Esophagus muscularis mucosa (tissue), 4 donors: Measurements from ENCODE around the gene TSPAN17. TPM values are rescaled to one million over a fixed set of nuclear protein-coding genes. Genes with fewer than 3 reads are reported as not detected.

Experiments
- DNase-seq: peaks from one replicate; pipeline ENCODE4 v3.0.0-alpha.2; 2017; ENCODE audit errors: extremely low spot score
- H3K27ac ChIP-seq, 4 donors: fragments of 200-600 bp; sonication (generic); replicated peaks in 1 of 4; 1 replicate in 3 of 4; 2 replicates in 1 of 4; pipeline ENCODE4 v1.5.1; 2016 to 2019; ENCODE audit warnings: mild to moderate bottlenecking in 1 of 4
- H3K27me3 ChIP-seq, 4 donors: fragments of 200-600 bp; sonication (generic); one replicate each; pipeline versions ENCODE4 v1.5.1 to v1.6.0; 2016 to 2019
- H3K36me3 ChIP-seq, 4 donors: fragments of 200-600 bp; sonication (generic); one replicate each; pipeline ENCODE4 v1.5.1; 2016 to 2019
- H3K4me1 ChIP-seq, 4 donors: fragments of 200-600 bp; sonication (generic); one replicate each; pipeline ENCODE4 v1.5.1; 2016 to 2019
- H3K4me3 ChIP-seq, 4 donors: fragments of 200-600 bp; sonication (generic); 1 replicate in 2 of 4; 2 replicates in 2 of 4; pipeline ENCODE4 v1.5.1; 2016 to 2019; ENCODE audit warnings: mild to moderate bottlenecking in 4 of 4, moderate library complexity in 1 of 4
- H3K9me3 ChIP-seq, 4 donors: fragments of 200-600 bp; sonication (generic); 1 replicate in 3 of 4; 2 replicates in 1 of 4; pipeline ENCODE4 v1.5.1; 2016 to 2019
- CTCF ChIP-seq, 3 experiments: fragments of 200-600 bp in 2 of 3; fragments of 450-650 bp in 1 of 3; sonication (generic) in 2 of 3; IDR thresholded peaks; one replicate each; pipeline ENCODE4 v1.5.1; 2017 to 2019; ENCODE audit warnings: antibody characterized with exemption in 3 of 3, mild to moderate bottlenecking in 2 of 3, moderate library complexity in 1 of 3
- EP300 ChIP-seq: sonication (generic); formaldehyde crosslinking; IDR thresholded peaks from one replicate; pipeline ENCODE4 v1.6.1; 2017; ENCODE audit warnings: antibody characterized with exemption
- POLR2A ChIP-seq: fragments of 450-650 bp; IDR thresholded peaks from one replicate; pipeline ENCODE4 v1.6.1; 2017; ENCODE audit warnings: antibody characterized with exemption, moderate library complexity, mild to moderate bottlenecking, low read depth
- POLR2AphosphoS5 ChIP-seq, 2 donors: sonication (generic); formaldehyde crosslinking; IDR thresholded peaks; one replicate each; pipeline ENCODE4 v1.6.1; 2017; ENCODE audit warnings: antibody characterized with exemption in 2 of 2
- WGBS: methylation state at CpG from one replicate; pipeline ENCODE4 v1.1.5; 2018; 5-methylcytosine and 5-hydroxymethylcytosine counted together
- intact Hi-C: fragments of 100-400 bp; cut with DNase I; formaldehyde crosslinking; loops from one replicate; pipeline ENCODE4 v1.15.1; 2023
- total RNA-seq, 4 donors: library from RNA; depleted of rRNA; stranded (reverse); fragments of >200 nt; gene quantifications; one replicate each; pipeline versions ENCODE4 v1.1.0 to v1.2.1, GENCODE V29; 2016

The TSPAN17 gene
- total RNA-seq, 4 donors from 2014 or later, result 8.3 to 18.6 (median 14.8) TPM

- Histone ChIP-seq H3K9me3 (peaks cover 0 to 2% (median 0%) of the 10 kb centered on the region in 4 donors), H3K27me3 (no peaks in the 10 kb centered on the region), H3K4me3 (no peak overlapping the region), H3K27ac (no peak overlapping the region), H3K4me1 (no peaks in the 10 kb centered on the region), H3K36me3 (no peaks in the 10 kb centered on the region)
- intact Hi-C loops, result no loop called here
- WGBS, result 83% methylated on average over 1 of the region's 4 CpGs
- no peak for TF ChIP-seq POLR2A
- TF ChIP-seq EP300, result no peak
- TF ChIP-seq POLR2AphosphoS5 (IDR thresholded peaks at IDR 0.05), result no peak
- no peak for TF ChIP-seq CTCF (IDR thresholded peaks at IDR 0.05)
- no peak for DNase-seq
Observed at GRCh38 chr5:176639208-176639607, 8.1 kb upstream of the TSPAN17 start.

DNA sequence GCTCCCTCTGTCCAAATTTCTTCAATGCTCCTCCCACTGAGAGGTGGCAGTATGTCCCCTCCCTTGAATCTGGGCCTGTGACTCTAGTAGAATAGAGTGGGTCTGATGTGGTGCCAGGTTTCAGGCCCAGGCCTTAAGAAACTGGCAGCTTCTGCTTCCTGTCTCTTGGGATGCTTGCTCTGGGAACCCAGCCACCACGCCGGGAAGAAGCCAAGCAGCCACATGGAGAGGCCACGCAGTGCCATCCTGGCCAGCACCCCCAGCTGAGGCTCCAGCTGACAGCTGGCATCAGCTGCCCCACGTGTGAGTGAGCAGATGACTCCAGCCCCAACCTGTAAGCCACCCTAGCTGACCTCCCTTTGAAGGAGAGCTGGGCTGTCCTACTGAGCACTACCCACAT lies 7.3 kb upstream of the TSPAN17 start:
- 73% methylated on average over 4 of the region's 4 CpGs for WGBS
- TF ChIP-seq POLR2A, result no peak
- no peak for TF ChIP-seq EP300
- TF ChIP-seq CTCF (IDR thresholded peaks at IDR 0.05), result no peak
- no peak for TF ChIP-seq POLR2AphosphoS5 (IDR thresholded peaks at IDR 0.05)
- intact Hi-C loops, result no loop called here
- no peak for DNase-seq
- Histone ChIP-seq H3K36me3 (no peaks in the 10 kb centered on the region), H3K27me3 (no peaks in the 10 kb centered on the region), H3K9me3 (peaks cover 0 to 2% (median 0%) of the 10 kb centered on the region in 4 donors), H3K27ac (no peak overlapping the region), H3K4me3 (no peak overlapping the region), H3K4me1 (no peaks in the 10 kb centered on the region)

GRCh38 chr5:176640616-176641015 lies 6.7 kb upstream of the TSPAN17 start:
- WGBS, result 81% methylated on average over 4 of the region's 4 CpGs
- no peaks in the 10 kb centered on the region for H3K36me3 ChIP-seq
- H3K27me3 ChIP-seq, result no peaks in the 10 kb centered on the region
- TF ChIP-seq POLR2A (no peak), CTCF (IDR thresholded peaks at IDR 0.05) (no peak), POLR2AphosphoS5 (IDR thresholded peaks at IDR 0.05) (no peak), EP300 (no peak)
- H3K4me3 ChIP-seq, result no peak overlapping the region
- no peak overlapping the region for H3K27ac ChIP-seq
- no peaks in the 10 kb centered on the region for H3K9me3 ChIP-seq
- DNase-seq, result no peak
- intact Hi-C loops, result no loop called here
- H3K4me1 ChIP-seq, result no peaks in the 10 kb centered on the region

- Histone ChIP-seq H3K27me3 (no peaks in the 10 kb centered on the region), H3K4me1 (peaks cover 5 to 10% (median 10%) of the 10 kb centered on the region in 4 donors), H3K4me3 (no peak overlapping the region), H3K27ac (no peak overlapping the region), H3K9me3 (no peaks in the 10 kb centered on the region), H3K36me3 (no peaks in the 10 kb centered on the region)
- intact Hi-C loops, result no loop called here
- no peak for DNase-seq
- WGBS, result 76% methylated on average over 11 of the region's 15 CpGs
- TF ChIP-seq EP300, result no peak
- no peak for TF ChIP-seq CTCF (IDR thresholded peaks at IDR 0.05)
- TF ChIP-seq POLR2AphosphoS5 (IDR thresholded peaks at IDR 0.05), result no peak
- TF ChIP-seq POLR2A, result no peak
Observed at GRCh38 chr5:176642675-176643490, 4.4 kb upstream of the TSPAN17 start.
